GM23338 (cell line): ENCODE data around the gene TTC12.

Experiments used
- CREB1 ChIP-seq: fragments of 250-450 bp; sonication (Bioruptor Pico); IDR thresholded peaks from 2 replicates; pipeline ENCODE4 v1.5.0; 2020; ENCODE audit warnings: low read depth, mild to moderate bottlenecking, moderate library complexity
- EZH2 ChIP-seq: fragments of 200-600 bp; sonication (generic); IDR thresholded peaks from one replicate; pipeline ENCODE4 v1.8.0; 2017; ENCODE audit warnings: antibody characterized with exemption, mild to moderate bottlenecking, low read depth; ENCODE audit not compliant: unreplicated experiment
- EZH2phosphoT487 ChIP-seq: fragments of 200-600 bp; sonication (generic); IDR thresholded peaks from one replicate; pipeline ENCODE4 v1.8.1; 2018; ENCODE audit warnings: antibody characterized with exemption; ENCODE audit not compliant: unreplicated experiment
- NANOG ChIP-seq: IDR thresholded peaks from 2 replicates; pipeline ENCODE4 v1.6.1; 2016; ENCODE audit warnings: antibody characterized with exemption, borderline replicate concordance
- POLR2AphosphoS5 ChIP-seq: IDR thresholded peaks from 2 replicates; pipeline ENCODE4 v1.6.1; 2016; ENCODE audit warnings: antibody characterized with exemption, low read depth
- STAT1 ChIP-seq: IDR thresholded peaks from one replicate; pipeline ENCODE4 v1.6.1; 2016; ENCODE audit warnings: antibody characterized with exemption; ENCODE audit not compliant: unreplicated experiment
- ZNF114 ChIP-seq: fragments of 250-450 bp; sonication (Bioruptor Pico); IDR thresholded peaks from 2 replicates; pipeline ENCODE4 v1.5.0; 2020; ENCODE audit warnings: mild to moderate bottlenecking, moderate library complexity
- ZNF331 ChIP-seq: fragments of 250-450 bp; sonication (Bioruptor Pico); IDR thresholded peaks from 2 replicates; pipeline ENCODE4 v1.5.0; 2020; ENCODE audit warnings: low read depth, mild to moderate bottlenecking, moderate library complexity
- TF ChIP-seq, protein P1 (sequence below), 2 experiments: fragments of 200-600 bp in 1 of 2; sonication (generic) in 1 of 2; conservative IDR thresholded peaks; 2 replicates each; pipeline versions ENCODE4 v1.5.1 to v1.6.1; 2016 to 2017; ENCODE audit warnings: antibody characterized with exemption in 2 of 2, low read depth in 2 of 2, mild to moderate bottlenecking in 2 of 2, moderate library complexity in 1 of 2
- TF ChIP-seq, protein P2 (sequence below): IDR thresholded peaks from one replicate; pipeline ENCODE4 v1.6.1; 2018; ENCODE audit warnings: antibody characterized with exemption; ENCODE audit not compliant: unreplicated experiment
- TF ChIP-seq, protein P3 (sequence below): IDR thresholded peaks from 2 replicates; pipeline ENCODE4 v1.6.1; 2016; ENCODE audit warnings: antibody characterized with exemption

DNA sequence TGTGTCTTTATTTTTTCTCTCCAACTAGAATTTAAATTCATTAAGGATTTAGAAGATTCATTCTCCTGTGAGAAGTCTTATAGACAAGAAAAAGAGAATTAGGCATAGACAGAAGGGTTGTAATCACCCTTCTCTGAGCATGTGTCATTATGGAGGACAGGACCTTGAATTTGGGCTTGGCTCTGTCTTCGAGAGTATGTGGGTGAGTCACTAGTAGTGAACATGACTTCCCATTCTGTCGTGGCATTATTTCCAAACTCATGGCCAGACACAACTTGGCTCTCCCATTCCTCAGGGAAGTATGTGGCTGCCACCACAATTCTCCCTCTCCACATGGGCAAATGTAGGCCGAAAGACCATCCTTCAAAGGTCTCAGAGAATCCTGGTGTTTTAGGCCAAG is 58.9 kb downstream of the TTC12 start:
- no peak for TF ChIP-seq POLR2AphosphoS5
- TF ChIP-seq, protein P1, sequence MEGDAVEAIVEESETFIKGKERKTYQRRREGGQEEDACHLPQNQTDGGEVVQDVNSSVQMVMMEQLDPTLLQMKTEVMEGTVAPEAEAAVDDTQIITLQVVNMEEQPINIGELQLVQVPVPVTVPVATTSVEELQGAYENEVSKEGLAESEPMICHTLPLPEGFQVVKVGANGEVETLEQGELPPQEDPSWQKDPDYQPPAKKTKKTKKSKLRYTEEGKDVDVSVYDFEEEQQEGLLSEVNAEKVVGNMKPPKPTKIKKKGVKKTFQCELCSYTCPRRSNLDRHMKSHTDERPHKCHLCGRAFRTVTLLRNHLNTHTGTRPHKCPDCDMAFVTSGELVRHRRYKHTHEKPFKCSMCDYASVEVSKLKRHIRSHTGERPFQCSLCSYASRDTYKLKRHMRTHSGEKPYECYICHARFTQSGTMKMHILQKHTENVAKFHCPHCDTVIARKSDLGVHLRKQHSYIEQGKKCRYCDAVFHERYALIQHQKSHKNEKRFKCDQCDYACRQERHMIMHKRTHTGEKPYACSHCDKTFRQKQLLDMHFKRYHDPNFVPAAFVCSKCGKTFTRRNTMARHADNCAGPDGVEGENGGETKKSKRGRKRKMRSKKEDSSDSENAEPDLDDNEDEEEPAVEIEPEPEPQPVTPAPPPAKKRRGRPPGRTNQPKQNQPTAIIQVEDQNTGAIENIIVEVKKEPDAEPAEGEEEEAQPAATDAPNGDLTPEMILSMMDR (conservative IDR thresholded peaks at IDR 0.05; ENCODE audit: low read depth in 2 of 2), result no peak
- TF ChIP-seq, protein P2, sequence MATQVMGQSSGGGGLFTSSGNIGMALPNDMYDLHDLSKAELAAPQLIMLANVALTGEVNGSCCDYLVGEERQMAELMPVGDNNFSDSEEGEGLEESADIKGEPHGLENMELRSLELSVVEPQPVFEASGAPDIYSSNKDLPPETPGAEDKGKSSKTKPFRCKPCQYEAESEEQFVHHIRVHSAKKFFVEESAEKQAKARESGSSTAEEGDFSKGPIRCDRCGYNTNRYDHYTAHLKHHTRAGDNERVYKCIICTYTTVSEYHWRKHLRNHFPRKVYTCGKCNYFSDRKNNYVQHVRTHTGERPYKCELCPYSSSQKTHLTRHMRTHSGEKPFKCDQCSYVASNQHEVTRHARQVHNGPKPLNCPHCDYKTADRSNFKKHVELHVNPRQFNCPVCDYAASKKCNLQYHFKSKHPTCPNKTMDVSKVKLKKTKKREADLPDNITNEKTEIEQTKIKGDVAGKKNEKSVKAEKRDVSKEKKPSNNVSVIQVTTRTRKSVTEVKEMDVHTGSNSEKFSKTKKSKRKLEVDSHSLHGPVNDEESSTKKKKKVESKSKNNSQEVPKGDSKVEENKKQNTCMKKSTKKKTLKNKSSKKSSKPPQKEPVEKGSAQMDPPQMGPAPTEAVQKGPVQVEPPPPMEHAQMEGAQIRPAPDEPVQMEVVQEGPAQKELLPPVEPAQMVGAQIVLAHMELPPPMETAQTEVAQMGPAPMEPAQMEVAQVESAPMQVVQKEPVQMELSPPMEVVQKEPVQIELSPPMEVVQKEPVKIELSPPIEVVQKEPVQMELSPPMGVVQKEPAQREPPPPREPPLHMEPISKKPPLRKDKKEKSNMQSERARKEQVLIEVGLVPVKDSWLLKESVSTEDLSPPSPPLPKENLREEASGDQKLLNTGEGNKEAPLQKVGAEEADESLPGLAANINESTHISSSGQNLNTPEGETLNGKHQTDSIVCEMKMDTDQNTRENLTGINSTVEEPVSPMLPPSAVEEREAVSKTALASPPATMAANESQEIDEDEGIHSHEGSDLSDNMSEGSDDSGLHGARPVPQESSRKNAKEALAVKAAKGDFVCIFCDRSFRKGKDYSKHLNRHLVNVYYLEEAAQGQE, result no peak
- TF ChIP-seq ZNF114 (CRISPR knock-in tag), result no peak
- no peak for TF ChIP-seq EZH2
- TF ChIP-seq, protein P3, sequence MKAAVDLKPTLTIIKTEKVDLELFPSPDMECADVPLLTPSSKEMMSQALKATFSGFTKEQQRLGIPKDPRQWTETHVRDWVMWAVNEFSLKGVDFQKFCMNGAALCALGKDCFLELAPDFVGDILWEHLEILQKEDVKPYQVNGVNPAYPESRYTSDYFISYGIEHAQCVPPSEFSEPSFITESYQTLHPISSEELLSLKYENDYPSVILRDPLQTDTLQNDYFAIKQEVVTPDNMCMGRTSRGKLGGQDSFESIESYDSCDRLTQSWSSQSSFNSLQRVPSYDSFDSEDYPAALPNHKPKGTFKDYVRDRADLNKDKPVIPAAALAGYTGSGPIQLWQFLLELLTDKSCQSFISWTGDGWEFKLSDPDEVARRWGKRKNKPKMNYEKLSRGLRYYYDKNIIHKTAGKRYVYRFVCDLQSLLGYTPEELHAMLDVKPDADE, result no peak
- TF ChIP-seq NANOG, result no peak
- no peak for TF ChIP-seq EZH2phosphoT487
- no peak for TF ChIP-seq STAT1
- TF ChIP-seq CREB1 (CRISPR knock-in tag), result no peak
- no peak for TF ChIP-seq ZNF331
